Stimulated activated CD4-positive, alpha-beta T cell treated with anti-CD3 and anti-CD28 coated beads, TNF-alpha, amount 100 ng/mL, for 24 hours (primary cell): ENCODE data around the gene MYCBP2.
"Not testable (repeated sequence)": the region's sequence is repeated elsewhere in the genome, so short reads cannot be mapped to it uniquely, and the experiment has no call there.

Experiments used
- DNase-seq, 3 experiments: peaks; one replicate each; pipeline ENCODE4 v3.0.0-alpha.2; 2020; ENCODE audit warnings: low read depth in 3 of 3

MYCBP2 gene

GRCh38 chr13:77338961-77339401, 12.1 kb upstream of the MYCBP2 start:
- no peak for DNase-seq

- no peak for DNase-seq
These were observed 11.4 kb upstream of the MYCBP2 start for GRCh38 chr13:77338329-77338728.

- no peak for DNase-seq
These were observed 10.3 kb upstream of the MYCBP2 start for GRCh38 chr13:77337159-77337558.

- DNase-seq, result no peak
These were observed 8.6 kb upstream of the MYCBP2 start for GRCh38 chr13:77335543-77335942.

GRCh38 chr13:77333594-77333993, 6.7 kb upstream of the MYCBP2 start:
- DNase-seq, result no peak

- DNase-seq, result no peak
These were observed 4.5 kb upstream of the MYCBP2 start for GRCh38 chr13:77331421-77331820.

- DNase-seq, result no peak
These were observed 3.2 kb upstream of the MYCBP2 start for GRCh38 chr13:77329911-77330584.

- peak; percentile 78 to 89 (median 81) for DNase-seq
These were observed 2.4 kb upstream of the MYCBP2 start for GRCh38 chr13:77329133-77329910.

- DNase-seq, result no peak
These were observed 1.9 kb upstream of the MYCBP2 start for GRCh38 chr13:77328819-77329132.

GRCh38 chr13:77325371-77325980, 1.4 kb downstream of the MYCBP2 start:
- no peak for DNase-seq

GRCh38 chr13:77323858-77324257, 3.0 kb downstream of the MYCBP2 start:
- DNase-seq, result no peak

GRCh38 chr13:77319536-77319935, 7.4 kb downstream of the MYCBP2 start:
- DNase-seq, result no peak

GRCh38 chr13:77318741-77319140, 8.2 kb downstream of the MYCBP2 start:
- DNase-seq, result no peak

- DNase-seq, result no peak
These were observed 10.5 kb downstream of the MYCBP2 start for GRCh38 chr13:77316430-77316829.

GRCh38 chr13:77315509-77315908, 11.4 kb downstream of the MYCBP2 start:
- not testable (repeated sequence) for DNase-seq

GRCh38 chr13:77313923-77314322, 13.0 kb downstream of the MYCBP2 start:
- DNase-seq, result no peak

GRCh38 chr13:77312311-77312710, 14.6 kb downstream of the MYCBP2 start:
- no peak for DNase-seq

- DNase-seq, result no peak
These were observed 16.2 kb downstream of the MYCBP2 start for GRCh38 chr13:77310579-77311279.

GRCh38 chr13:77310161-77310560, 16.7 kb downstream of the MYCBP2 start:
- no peak for DNase-seq

- DNase-seq, result no peak
These were observed 17.6 kb downstream of the MYCBP2 start for GRCh38 chr13:77309254-77309653.

- DNase-seq, result no peak
These were observed 20.4 kb downstream of the MYCBP2 start for GRCh38 chr13:77306458-77306857.

- no peak for DNase-seq
These were observed 21.6 kb downstream of the MYCBP2 start for GRCh38 chr13:77305266-77305665.
